ENCODE measurements around the gene HCAR3.

DNA sequence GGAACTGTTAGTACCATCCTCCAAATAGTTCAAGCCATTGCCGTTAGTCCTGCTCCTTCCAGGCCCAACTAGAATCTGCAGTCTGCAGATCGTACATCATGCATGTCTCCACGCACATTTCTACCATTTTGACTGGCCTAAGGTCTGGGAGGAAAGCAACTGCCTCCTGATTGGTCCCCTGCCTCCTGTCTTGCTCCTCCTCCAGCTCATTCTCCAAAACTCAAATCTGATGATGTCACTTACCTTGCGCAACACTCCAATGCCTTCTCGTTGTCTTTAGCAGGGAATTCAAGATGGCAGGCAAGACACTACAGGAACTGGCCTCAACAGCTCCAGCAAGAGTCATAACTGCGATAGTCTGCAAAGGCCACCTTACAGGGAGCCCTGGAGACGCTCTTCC is 23.7 kb upstream of the HCAR3 start:
- peak; percentile 88 for TF ChIP-seq CEBPB (IDR thresholded peaks at IDR 0.05)
- TF ChIP-seq, protein P1, sequence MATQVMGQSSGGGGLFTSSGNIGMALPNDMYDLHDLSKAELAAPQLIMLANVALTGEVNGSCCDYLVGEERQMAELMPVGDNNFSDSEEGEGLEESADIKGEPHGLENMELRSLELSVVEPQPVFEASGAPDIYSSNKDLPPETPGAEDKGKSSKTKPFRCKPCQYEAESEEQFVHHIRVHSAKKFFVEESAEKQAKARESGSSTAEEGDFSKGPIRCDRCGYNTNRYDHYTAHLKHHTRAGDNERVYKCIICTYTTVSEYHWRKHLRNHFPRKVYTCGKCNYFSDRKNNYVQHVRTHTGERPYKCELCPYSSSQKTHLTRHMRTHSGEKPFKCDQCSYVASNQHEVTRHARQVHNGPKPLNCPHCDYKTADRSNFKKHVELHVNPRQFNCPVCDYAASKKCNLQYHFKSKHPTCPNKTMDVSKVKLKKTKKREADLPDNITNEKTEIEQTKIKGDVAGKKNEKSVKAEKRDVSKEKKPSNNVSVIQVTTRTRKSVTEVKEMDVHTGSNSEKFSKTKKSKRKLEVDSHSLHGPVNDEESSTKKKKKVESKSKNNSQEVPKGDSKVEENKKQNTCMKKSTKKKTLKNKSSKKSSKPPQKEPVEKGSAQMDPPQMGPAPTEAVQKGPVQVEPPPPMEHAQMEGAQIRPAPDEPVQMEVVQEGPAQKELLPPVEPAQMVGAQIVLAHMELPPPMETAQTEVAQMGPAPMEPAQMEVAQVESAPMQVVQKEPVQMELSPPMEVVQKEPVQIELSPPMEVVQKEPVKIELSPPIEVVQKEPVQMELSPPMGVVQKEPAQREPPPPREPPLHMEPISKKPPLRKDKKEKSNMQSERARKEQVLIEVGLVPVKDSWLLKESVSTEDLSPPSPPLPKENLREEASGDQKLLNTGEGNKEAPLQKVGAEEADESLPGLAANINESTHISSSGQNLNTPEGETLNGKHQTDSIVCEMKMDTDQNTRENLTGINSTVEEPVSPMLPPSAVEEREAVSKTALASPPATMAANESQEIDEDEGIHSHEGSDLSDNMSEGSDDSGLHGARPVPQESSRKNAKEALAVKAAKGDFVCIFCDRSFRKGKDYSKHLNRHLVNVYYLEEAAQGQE (IDR thresholded peaks at IDR 0.05; ENCODE audit: low read depth) = no peak
- TF ChIP-seq ZBTB7A (IDR thresholded peaks at IDR 0.05; ENCODE audit: low read depth) = no peak
- no peak for TF ChIP-seq EP300 (IDR thresholded peaks at IDR 0.05; ENCODE audit: borderline replicate concordance)
- TF ChIP-seq NFIC (IDR thresholded peaks at IDR 0.05) = no peak
- TF ChIP-seq TEAD4 (IDR thresholded peaks at IDR 0.05) = no peak
- TF ChIP-seq, protein P2, sequence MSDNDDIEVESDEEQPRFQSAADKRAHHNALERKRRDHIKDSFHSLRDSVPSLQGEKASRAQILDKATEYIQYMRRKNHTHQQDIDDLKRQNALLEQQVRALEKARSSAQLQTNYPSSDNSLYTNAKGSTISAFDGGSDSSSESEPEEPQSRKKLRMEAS (IDR thresholded peaks at IDR 0.05) = no peak
- no peak for TF ChIP-seq FOXM1 (IDR thresholded peaks at IDR 0.05; ENCODE audit: borderline replicate concordance, low read depth)
- TF ChIP-seq EGR1 (IDR thresholded peaks at IDR 0.05) = no peak
- TF ChIP-seq, protein P3, sequence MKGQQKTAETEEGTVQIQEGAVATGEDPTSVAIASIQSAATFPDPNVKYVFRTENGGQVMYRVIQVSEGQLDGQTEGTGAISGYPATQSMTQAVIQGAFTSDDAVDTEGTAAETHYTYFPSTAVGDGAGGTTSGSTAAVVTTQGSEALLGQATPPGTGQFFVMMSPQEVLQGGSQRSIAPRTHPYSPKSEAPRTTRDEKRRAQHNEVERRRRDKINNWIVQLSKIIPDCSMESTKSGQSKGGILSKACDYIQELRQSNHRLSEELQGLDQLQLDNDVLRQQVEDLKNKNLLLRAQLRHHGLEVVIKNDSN (IDR thresholded peaks at IDR 0.05) = no peak
- no peak for TF ChIP-seq TAF1 (IDR thresholded peaks at IDR 0.05; ENCODE audit: low read depth)
- TF ChIP-seq YY1 (IDR thresholded peaks at IDR 0.05; ENCODE audit: low read depth) = no peak
- no peak for TF ChIP-seq RAD21 (IDR thresholded peaks at IDR 0.05; ENCODE audit: low read depth)

All from Ishikawa (cell line).